HG03432 (cell line): ENCODE results near the gene TMEM266.

Source experiments
- ATAC-seq: cut with Tn5 transposase; IDR thresholded peaks from one replicate; pipeline ENCODE4 v1.9.1; 2021; ENCODE audit warnings: mild to moderate bottlenecking, moderate library complexity; ENCODE audit not compliant: unreplicated experiment

Gene TMEM266

DNA sequence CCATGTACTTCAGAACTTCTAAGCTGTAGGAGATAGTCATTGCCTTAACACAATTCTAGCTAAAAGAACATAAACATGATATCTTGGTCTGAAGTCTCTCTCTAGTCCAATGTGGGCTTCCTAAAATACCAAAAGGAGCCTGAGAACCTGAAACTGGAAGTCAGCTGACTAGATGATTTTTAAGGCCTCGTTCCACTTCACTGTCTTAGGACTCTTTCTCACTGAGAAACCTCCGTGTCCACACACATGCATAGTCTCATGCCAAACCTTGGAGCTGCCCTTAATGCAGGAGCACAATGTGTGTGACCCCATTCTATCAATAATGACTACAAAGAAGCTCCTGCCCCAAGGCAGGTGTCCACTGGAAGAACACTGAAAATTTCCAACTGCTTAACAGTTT, 163.7 kb downstream of the TMEM266 start:
- no peak for ATAC-seq

DNA sequence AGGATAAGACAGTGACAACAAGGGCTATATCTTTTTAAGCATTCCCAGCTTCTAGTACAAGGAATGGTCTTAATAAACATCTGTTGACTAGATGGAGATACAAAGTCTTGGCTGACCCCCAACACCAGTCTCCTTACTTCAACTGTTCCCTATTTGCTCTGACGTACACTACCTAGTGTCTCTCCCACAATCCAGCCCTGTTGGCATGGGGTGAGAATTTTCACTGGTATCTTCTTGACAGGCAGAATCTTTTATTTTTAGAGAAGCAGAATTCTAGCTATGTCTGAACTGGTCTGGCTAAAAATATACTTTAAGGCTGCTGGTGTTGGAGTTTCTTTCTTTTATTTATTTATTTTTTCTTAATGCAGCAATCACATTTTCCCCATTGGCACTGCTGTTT, 169.5 kb downstream of the TMEM266 start:
- ATAC-seq: no peak

DNA sequence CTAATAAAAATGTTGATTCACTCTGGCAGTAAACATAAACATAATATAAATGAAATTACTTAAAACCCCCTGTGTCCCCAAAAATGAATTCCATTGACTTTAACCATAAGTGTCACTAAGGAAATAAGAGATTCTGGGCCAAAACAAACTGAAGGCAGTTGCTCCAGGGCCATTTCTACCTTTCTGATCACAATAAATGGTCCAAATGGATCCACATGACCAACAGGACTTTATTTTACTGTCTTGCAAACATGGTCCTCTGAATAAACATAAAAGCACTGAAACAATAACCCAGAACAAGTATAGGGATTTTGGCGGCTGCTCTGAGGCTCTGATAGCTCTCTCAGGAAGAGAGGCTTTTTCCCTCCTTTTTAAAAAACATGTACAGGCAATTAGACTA, 174.1 kb downstream of the TMEM266 start:
- ATAC-seq: no peak

DNA sequence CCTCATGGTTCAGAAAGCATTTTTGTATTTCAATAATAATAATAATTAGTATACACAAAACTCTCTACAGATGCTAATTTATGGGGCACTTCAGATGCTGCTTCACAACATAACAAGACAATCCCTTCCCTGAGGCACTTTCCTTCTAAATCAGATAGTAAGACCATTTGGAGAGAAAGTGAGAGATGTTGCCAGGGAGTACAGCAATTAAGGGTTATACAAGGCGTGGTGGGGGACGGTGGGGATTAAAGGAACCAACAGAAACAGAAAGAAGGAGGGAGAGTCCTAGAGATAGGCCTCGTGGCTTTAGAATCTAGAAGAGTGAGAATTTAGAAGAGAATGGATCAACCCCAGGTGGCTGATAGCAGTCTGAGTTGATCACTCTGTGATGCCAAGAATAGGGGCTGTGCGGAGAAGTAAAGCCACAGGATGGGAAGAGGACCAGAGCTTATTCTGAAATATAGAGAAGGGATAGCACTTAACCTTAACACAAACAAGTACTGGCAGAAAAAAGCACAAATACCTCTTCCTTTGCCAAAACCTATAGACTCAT, 174.6 kb downstream of the TMEM266 start:
- ATAC-seq: no peak

DNA sequence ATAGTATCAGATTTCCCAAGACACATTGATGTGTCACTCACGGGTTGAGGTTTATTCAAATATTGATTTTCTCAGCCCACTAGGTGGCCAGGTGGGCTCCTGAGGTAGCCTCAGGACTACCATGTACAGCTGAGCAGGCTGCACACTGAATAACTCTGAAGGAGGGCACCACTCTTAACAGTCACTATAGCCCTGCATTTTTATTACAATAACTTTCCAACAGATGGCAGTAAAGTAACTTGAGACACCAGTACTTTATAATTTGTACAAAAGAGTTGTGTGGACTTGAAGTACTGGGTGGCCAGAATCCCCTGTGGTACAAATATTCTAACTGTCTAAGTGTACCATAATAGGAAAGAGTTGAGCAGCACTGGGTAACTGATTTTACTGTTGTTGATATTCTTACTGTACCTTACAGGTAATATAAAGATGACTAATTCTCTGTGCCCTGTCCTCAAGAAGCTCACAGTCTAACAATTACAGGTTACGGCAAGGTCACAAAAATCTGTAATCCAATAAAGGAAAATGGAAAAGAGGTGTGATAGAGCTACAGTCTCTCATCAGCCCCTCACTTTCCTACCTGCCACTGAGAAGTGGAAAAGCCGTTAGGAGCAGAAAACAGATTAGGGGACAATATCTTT, 175.5 kb downstream of the TMEM266 start:
- ATAC-seq: no peak

DNA sequence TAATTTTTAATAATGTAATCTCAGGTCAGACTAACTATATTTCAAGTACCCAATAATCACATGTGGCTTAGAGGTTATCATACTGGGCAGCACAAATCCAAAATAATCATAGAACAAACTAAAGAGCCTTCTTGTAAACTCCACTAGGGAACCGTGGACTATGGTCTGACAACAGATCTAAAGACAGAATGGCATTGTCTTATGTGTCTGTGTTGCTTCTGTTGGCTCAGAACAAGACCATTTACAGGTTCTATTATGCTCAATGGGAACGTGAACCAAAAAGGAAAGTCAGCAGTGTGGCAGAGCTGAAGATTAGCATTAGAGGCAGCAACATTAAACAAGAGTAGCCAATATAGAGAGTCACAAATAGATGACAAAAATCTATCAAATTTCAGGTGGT, 176.6 kb downstream of the TMEM266 start:
- ATAC-seq: no peak

DNA sequence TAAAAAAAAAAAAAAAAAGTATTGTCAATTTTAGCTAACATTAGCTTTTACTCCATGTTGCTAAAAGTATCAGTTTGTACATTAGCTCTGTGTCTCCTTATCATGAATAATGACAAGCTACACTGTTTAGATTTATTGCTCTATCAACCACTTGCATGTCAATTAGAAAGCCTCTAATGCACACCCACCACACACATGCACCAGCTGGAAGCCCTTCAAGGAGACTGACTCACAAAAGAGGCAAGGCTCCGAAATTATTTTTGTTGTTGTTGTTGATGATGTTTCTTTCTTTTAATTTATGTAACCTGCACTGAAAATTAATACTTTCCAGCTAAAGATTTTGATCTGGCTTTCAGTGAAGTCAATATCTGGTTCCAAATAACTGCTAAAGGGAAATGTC, 180.0 kb downstream of the TMEM266 start:
- no peak for ATAC-seq

DNA sequence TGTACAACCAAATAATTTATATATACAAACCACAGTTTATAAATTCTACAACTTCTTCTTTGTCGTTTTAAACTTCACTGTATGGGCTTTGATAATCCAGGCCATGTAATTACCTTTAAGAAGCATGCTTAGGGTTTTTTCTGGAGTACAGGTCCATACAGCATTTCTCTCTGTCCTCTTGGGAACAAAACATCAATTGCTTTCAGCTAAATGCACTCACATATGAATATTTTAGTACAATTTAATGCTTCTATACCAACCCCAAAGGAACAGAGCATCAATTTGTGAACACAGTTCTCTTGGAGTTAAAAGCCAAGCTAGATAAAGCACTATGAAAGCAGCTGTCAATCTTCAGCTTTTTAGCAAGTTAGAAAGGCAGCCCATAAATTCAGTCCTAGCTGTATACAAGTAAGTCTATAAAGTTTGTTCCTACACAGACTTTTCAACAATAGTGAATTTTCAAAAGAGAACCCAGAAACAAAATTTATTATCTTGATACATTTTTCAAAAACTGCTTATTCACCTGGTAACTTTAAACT, 185.4 kb downstream of the TMEM266 start:
- no peak for ATAC-seq

DNA sequence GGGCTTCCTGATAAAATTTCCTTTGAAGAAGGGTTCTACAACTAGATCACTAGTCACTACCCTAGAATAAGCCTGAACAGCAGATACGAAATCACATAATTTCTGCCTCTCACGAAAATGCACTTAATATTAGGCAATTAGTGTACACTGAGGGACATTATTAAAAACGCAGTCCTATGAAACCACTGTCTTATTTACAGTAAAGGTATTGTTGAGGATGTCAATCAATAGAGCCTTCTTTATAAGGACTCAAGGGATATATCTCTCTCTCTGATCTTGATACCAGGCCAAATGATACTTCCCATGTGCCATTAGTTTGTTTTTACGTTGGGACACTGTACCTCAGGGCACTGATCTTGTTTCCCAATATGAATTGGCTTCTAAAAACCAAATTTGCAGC, 191.9 kb downstream of the TMEM266 start:
- ATAC-seq: no peak

DNA sequence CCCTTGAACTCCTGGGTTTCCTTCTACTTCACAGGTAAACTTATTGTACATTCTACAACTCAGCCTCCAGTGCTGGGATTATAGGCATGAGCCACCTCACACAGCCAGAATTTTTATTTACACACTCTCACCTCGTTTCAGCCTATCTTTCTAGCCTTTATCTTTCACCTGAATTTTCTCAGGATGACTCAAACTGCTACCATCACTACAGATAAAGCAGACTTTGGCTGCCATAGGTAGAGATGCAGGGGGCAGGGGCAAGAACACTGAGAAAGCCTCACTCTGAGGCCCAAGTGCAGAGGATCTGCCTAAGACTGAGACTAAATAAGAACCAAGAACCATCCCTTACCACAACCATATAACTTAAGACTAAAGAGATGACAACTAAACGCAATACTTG, 192.5 kb downstream of the TMEM266 start:
- no peak for ATAC-seq

DNA sequence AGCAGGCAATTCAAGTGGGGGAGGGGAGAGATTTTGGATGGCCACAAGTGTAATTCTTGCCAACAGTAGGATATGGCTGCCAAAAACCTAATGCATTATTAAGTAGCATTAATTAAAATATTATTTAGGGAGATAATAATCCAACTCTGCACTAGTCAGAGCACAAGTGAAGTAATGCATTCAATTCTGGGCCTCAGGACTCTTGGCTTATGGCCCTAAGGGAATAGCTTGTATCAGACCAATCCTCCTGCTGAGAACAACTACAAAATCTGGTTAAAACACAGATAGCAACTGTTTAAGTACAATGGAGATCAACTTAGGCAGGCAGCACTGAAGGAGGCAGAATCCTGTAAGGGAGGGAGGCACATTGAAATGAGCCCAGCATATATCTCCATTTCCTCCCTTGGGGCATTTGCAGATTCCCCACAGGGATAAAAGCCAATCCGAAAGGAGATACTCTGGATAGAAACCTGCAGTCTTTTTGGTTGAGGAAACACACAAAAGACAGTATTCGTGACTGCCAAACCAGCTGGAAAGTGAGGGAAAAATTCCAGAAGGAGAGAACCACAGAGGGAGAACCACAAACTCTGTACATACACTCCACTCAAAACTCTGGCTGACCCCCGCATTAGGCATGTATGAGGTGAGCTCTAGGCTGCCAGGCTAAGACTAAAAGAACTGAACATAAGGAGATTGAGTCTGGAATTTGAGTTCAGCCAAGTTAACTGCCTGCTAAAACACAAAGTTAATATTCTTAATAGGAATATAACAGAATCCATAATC, 194.1 kb downstream of the TMEM266 start:
- ATAC-seq: no peak
